Fibroblast of peridontal ligament (primary cell): ENCODE measurements around the gene TNFRSF21.

Experiments
- DNase-seq: peaks from one replicate; pipeline ENCODE4 v3.0.0-alpha.2; 2010; ENCODE audit errors: extremely low read depth

The TNFRSF21 gene

GRCh38 chr6:47223251-47223650 lies 86.5 kb downstream of the TNFRSF21 start:
- DNase-seq = peak; percentile 21

DNA sequence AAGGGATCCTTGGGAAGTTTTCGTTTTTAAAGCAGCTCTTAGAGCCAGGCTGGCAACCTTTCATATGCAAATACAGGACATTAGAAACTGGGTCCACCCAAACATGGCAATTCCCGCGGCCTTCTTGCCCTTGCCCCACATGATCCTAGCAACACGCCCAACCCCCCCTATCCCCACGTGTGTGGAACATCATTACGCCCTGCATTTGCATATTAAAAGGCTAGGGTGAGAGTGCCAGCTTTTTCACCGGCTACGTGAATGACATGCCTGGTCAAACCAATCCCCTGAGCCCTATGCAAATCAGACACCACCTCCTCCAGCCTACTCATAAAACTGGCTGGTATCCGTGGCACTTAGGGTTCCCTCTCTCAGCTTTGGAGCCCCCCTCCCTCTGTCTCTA lies 88.1 kb downstream of the TNFRSF21 start:
- no peak for DNase-seq

GRCh38 chr6:47209632-47210031 lies 100.1 kb downstream of the TNFRSF21 start:
- DNase-seq = peak; percentile 69

DNA sequence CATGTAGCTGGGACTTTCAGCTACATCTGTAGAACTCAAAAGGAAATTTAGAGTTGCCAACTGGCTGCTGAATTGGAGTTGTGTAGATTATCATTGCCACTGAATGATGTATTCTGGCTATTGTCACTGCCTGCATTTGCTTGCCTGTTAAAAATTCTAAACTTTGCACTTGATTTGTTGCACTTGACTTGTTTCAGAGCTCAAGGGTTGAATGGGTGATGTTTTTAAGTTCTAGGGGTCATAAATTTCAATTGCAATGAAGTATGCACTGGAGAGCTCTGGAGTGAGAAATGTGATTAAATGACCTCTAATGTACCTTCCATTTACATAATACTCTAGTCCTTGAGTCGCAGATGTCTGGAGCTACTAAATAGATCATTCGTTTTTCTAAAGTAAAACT lies 102.4 kb downstream of the TNFRSF21 start:
- DNase-seq = no peak

- peak; percentile 17 for DNase-seq
Measured at GRCh38 chr6:47206626-47207025, 103.1 kb downstream of the TNFRSF21 start.

DNA sequence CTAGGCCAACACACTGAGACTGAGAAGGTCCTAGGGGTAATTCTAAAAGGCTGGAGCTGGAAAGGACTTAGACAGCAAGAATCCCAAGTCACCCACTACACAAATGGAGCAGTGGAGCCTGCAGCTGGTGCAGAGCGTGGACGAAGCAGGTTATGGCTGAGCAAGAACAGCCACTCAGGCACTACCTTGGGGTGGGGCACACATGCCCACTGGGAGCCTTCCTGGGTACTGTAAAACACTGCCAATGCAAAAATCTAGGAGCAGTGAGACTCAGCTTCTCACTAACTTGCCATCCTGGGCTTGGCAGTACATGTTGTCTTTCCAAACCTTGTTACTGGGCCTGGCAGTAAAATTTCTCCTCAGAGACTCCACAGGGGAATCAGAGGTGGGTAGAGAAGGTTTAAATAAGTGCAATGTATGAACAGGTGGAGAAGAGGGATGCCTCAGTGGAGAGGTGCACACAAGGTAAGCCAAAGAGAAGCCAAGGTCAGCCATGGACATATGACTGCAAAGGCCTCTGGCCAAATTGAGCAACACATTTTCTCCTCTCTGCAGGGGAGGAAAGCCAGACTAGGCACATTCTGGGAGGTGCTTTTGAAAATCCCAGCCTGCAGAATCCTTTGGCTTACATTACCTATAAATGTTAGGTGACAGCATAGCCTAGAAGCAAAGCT lies 105.6 kb downstream of the TNFRSF21 start:
- no peak for DNase-seq

DNA sequence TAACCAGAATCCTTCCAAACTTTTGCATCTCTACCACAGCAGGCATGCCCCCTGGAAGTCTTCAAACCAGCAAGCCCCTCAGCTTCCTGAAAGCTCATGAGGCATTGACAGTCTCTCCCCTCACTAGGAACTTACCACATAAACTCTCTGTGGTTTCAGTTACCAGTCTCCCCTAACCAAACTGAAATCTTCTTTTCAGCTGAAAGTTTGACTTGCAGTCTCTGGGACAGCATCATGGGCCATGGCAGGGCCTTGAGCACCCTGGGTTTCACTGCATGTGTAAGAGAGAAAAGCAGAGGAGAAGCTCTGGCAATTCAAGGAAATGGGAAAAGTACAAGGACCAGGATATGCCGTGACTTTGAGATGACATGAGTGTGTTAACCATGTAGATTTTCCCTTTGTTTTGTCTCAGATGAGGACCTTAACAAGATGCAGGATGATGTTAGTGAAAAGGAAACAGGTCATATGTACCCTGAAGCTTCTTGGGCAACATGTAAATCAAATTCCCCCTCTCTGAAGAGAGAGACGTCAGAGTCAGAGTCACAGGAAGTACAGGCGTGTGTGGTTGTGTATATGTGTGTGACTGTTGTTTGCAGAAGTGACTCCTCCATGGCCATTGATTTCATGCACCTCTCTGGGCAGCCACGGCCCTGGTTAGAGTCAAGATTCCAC lies 106.3 kb downstream of the TNFRSF21 start:
- no peak for DNase-seq

DNA sequence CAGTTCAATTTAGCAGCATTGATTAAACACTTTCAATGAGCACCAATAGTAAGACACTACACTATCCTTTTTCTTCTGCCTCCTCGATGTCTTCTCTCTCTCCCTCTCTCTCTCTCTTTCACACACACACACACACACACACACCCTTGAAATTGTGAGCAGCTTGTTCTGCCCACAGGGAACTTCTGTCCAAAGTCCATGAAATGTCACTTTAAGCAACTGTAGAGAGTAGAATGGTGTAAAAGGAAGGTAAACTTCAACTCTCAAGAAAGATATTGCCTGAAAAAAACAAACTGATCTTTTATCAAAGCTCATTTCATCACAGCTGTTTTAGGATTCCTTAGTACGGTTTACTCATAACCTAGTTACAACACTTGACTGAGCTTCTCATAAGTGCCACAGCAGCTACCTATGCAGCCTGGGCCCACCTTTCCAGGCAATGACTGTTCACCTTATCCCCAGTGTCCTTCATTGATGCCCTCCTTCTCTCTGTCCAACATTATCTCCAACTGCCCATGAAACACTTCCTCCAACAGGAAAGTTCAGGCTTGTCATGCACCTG lies 107.0 kb downstream of the TNFRSF21 start:
- no peak for DNase-seq

GRCh38 chr6:47200536-47201334 lies 109.0 kb downstream of the TNFRSF21 start:
- no peak for DNase-seq

- DNase-seq = no peak
Measured at GRCh38 chr6:47197682-47198640, 111.7 kb downstream of the TNFRSF21 start.

GRCh38 chr6:47196113-47196512 lies 113.6 kb downstream of the TNFRSF21 start:
- no peak for DNase-seq

DNA sequence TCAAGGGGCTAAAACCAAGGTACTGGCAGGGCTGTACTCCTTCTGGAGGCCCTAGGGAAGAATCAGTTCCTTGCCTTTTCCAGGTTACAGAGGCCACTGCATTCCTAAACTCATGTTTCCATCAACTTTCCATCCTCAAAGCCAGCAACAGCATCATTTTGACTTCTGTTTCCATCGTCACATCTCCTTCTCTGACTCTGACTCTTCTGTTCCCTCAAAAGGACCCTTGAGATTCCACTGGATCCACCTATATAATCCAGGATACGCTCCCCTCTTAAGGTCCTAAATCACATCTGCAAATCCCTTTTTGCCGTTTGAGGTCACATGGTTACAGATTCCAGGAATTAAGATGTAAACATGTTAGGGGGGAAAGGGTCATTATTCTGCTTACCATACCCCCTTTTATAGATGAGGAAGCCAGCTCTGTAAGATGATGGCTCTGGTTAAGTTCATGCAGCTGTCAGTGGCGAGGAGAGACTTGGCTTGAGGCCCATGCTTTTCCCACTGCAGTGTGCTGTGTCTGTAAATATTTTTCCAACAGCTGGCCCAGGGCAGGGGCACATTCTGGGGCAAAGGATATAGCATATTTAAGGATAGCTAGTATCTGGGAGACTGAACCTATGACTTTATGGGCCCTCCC lies 114.6 kb downstream of the TNFRSF21 start:
- peak; percentile 58 for DNase-seq

GRCh38 chr6:47188588-47189021 lies 121.1 kb downstream of the TNFRSF21 start:
- peak; percentile 58 for DNase-seq

DNA sequence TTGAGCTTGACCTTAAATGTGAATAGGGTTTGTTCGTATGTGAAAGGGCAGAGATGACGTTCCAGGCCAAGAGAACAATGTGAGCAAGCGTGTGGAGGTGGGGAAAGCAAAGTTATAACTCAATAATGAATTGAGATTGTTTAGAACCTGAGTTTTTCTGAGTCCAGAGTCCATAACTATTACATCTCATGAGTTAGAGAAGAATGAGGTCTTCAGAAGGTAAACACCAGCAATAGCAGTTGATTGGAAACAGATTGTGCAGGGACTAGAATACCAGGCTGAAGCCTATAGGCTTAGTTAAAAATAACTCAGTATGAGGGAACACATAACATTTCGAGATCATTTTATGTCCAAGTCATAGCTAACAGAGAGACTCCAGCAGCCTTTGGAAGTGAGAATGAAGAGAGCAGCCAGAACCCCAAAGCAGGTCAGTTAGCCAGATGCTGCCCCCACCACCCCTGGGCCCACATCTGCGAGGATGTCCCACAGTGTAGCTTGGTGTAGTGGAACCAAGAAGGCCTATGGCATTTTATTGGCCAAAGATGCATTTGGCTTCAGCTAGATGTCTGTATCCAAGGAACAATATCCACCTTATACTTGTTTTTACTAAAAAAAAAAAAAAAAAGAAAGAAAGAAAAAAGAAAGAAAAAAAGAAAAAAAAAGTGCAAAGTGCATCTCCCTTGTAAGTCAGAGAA lies 121.7 kb downstream of the TNFRSF21 start:
- DNase-seq = peak; percentile 90

DNA sequence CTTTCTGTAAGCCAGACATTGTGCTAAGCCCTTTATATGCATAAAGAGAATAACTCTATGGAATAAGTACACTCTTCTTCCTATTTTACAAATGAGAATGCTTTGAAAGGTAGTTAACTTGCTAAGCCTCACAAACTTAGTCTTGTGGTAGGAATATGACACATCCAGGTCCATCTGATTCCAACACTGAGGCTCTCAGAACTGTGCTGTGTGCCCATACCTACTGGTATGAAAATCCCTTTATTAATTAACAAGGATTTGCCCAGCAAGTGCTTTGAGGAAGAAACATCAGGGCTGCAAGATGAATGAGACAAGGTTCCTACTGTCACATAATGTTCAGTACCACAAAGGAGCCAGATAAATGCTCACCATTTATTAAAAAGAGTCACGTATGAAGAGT lies 122.6 kb downstream of the TNFRSF21 start:
- DNase-seq = no peak

DNA sequence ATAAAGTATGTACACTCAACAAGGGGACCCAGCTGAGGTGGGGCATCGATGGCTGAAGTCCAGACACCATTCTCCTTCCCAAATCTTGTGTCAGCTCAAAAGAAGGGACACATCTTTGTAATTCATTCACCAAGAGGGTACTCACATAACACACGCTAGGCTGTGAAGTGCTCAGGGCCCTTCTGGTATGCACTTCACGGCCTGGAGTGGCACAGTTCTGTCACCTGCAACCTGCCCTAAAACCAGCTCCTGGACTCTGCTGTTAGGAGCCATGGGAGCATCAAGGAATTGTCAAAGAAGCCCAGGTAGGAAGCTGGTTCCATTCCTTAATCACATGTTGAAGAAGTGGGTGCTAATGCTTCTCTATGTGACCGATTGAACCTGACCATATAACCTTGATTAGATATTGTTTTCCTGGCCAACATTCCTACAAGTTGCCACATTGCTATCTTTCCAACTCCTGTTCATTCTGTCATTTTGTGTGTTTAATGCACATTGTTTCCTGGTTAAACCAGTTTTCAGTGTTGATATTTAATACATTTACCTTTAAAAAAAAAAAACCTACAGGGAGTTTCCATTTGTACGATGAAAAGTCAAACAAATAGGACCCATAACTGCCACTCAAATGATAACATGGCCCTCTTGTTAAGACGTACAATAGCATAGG lies 127.3 kb downstream of the TNFRSF21 start:
- no peak for DNase-seq

DNA sequence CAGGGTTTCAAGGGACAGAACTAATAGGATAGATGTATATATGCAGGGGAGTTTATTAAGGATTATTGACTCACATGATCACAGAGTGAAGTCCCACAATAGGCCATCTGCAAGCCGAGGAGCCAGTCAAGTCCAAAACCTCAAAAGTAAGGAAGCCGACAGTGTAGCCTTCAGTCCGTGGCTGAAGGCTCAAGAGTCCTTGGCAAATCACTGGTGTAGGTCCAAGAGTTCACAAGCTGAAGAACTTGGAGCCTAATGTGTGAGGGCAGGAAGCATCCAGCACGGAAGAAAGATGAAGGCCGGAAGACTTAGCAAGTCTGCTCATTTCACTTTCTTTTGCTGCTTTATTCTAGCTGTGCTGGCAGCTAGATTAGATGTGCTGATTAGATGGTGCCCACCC lies 128.0 kb downstream of the TNFRSF21 start:
- DNase-seq = no peak
